Osteoblast (primary cell): ENCODE measurements around the gene PDCL2. TPM values are rescaled to one million over a fixed set of nuclear protein-coding genes. Genes with fewer than 3 reads are reported as not detected.

ENCODE experiments used
- DNase-seq: peaks from one replicate; pipeline ENCODE4 v3.0.0; 2011; ENCODE audit warnings: low spot score, mixed read lengths; ENCODE audit not compliant: insufficient read length; ENCODE audit errors: missing footprints
- H2AFZ ChIP-seq: 2 replicates; pipeline ENCODE4 v1.6.0; 2011; ENCODE audit warnings: mild to moderate bottlenecking, low read length
- H3K27ac ChIP-seq: 2 replicates; pipeline ENCODE4 v1.5.1; 2011; ENCODE audit warnings: mild to moderate bottlenecking, low read depth, low read length, moderate library complexity
- H3K27me3 ChIP-seq: 2 replicates; pipeline ENCODE4 v1.6.0; 2012; ENCODE audit warnings: mild to moderate bottlenecking, control low read depth, inconsistent platforms, low read length, moderate library complexity; ENCODE audit not compliant: insufficient read depth
- H3K36me3 ChIP-seq: 2 replicates; pipeline ENCODE4 v1.5.1; 2011; ENCODE audit warnings: mild to moderate bottlenecking, low read length, control low read depth, moderate library complexity; ENCODE audit not compliant: insufficient read depth
- H3K4me1 ChIP-seq: 2 replicates; pipeline ENCODE4 v1.5.1; 2011; ENCODE audit warnings: mild to moderate bottlenecking, low read length, control low read depth, moderate library complexity; ENCODE audit not compliant: insufficient read depth
- H3K4me2 ChIP-seq: 2 replicates; pipeline ENCODE4 v1.6.0; 2011; ENCODE audit warnings: mild to moderate bottlenecking, low read length; ENCODE audit not compliant: insufficient read depth
- H3K4me3 ChIP-seq: fragments of 200-600 bp; sonication (generic); 3 replicates; pipeline ENCODE4 v1.5.1; 2012; ENCODE audit warnings: mild to moderate bottlenecking, low read length, inconsistent platforms; ENCODE audit not compliant: insufficient read depth
- H3K79me2 ChIP-seq: 2 replicates; pipeline ENCODE4 v1.6.0; 2012; ENCODE audit warnings: mild to moderate bottlenecking, low read length, control low read depth, inconsistent platforms; ENCODE audit not compliant: insufficient read depth
- H3K9me3 ChIP-seq: 2 replicates; pipeline ENCODE4 v1.5.1; 2011; ENCODE audit warnings: low read depth, low read length, control low read depth
- H4K20me1 ChIP-seq: 2 replicates; pipeline ENCODE4 v1.6.0; 2012; ENCODE audit warnings: mild to moderate bottlenecking, low read length, control low read depth; ENCODE audit not compliant: insufficient read depth
- total RNA-seq: library from RNA; depleted of rRNA; stranded (reverse); fragments of >200 nt; gene quantifications from 2 replicates; pipeline ENCODE4 v1.2.3, GENCODE V29; 2012
- TF ChIP-seq, protein P1 (sequence below): IDR thresholded peaks from 2 replicates; pipeline ENCODE4 v1.5.1; 2011; ENCODE audit warnings: mild to moderate bottlenecking, low read depth, low read length, moderate library complexity; ENCODE audit errors: extremely low read depth

The PDCL2 gene
- total RNA-seq, 1 donor = not detected

GRCh38 chr4:55549888-55550287 lies 42.2 kb downstream of the PDCL2 start:
- Histone ChIP-seq H2AFZ (no peak overlapping the region), H3K27me3 (no peaks in the 10 kb centered on the region), H3K4me3 (no peak overlapping the region), H3K36me3 (no peaks in the 10 kb centered on the region), H3K27ac (peak overlapping the region; percentile 8), H3K9me3 (no peaks in the 10 kb centered on the region), H4K20me1 (no peaks in the 10 kb centered on the region), H3K79me2 (peaks cover 3% of the 10 kb centered on the region), H3K4me2 (peak overlapping the region; percentile 59), H3K4me1 (peaks cover 40% of the 10 kb centered on the region)
- peak; percentile 82 for DNase-seq
- TF ChIP-seq, protein P1, sequence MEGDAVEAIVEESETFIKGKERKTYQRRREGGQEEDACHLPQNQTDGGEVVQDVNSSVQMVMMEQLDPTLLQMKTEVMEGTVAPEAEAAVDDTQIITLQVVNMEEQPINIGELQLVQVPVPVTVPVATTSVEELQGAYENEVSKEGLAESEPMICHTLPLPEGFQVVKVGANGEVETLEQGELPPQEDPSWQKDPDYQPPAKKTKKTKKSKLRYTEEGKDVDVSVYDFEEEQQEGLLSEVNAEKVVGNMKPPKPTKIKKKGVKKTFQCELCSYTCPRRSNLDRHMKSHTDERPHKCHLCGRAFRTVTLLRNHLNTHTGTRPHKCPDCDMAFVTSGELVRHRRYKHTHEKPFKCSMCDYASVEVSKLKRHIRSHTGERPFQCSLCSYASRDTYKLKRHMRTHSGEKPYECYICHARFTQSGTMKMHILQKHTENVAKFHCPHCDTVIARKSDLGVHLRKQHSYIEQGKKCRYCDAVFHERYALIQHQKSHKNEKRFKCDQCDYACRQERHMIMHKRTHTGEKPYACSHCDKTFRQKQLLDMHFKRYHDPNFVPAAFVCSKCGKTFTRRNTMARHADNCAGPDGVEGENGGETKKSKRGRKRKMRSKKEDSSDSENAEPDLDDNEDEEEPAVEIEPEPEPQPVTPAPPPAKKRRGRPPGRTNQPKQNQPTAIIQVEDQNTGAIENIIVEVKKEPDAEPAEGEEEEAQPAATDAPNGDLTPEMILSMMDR = no peak

GRCh38 chr4:55547918-55548317 lies 44.1 kb downstream of the PDCL2 start:
- Histone ChIP-seq H4K20me1 (peaks cover 4% of the 10 kb centered on the region), H3K27ac (peak overlapping the region; percentile 80), H2AFZ (peak overlapping the region; percentile 90), H3K4me2 (peak overlapping the region; percentile 86), H3K4me3 (peak overlapping the region; percentile 87), H3K36me3 (no peaks in the 10 kb centered on the region), H3K79me2 (peaks cover 23% of the 10 kb centered on the region), H3K4me1 (peaks cover 47% of the 10 kb centered on the region), H3K27me3 (no peaks in the 10 kb centered on the region), H3K9me3 (no peaks in the 10 kb centered on the region)
- no peak for DNase-seq
- TF ChIP-seq, protein P1 = no peak

- Histone ChIP-seq H3K27ac (peak overlapping the region; percentile 80), H3K36me3 (no peaks in the 10 kb centered on the region), H3K9me3 (no peaks in the 10 kb centered on the region), H3K4me1 (peaks cover 43% of the 10 kb centered on the region), H2AFZ (peak overlapping the region; percentile 90), H4K20me1 (peaks cover 8% of the 10 kb centered on the region), H3K4me3 (peak overlapping the region; percentile 87), H3K79me2 (peaks cover 28% of the 10 kb centered on the region), H3K4me2 (peak overlapping the region; percentile 86), H3K27me3 (no peaks in the 10 kb centered on the region)
- TF ChIP-seq, protein P1 = no peak
- DNase-seq = no peak
Measured at GRCh38 chr4:55547466-55547770, 44.6 kb downstream of the PDCL2 start.

GRCh38 chr4:55546756-55547465 lies 45.1 kb downstream of the PDCL2 start, which contains the start of gene CLOCK:
CLOCK (minus strand) TSS chr4:55546909; CDS start chr4:55482785, 64,124 bp downstream.
- peaks cover 32% of the 10 kb centered on the region for H3K79me2 ChIP-seq
- H3K4me3 ChIP-seq = peak within 1 kb of the TSS; percentile 87
- H3K27me3 ChIP-seq = no peaks in the 10 kb centered on the region
- peak; percentile 93 for DNase-seq
- TF ChIP-seq, protein P1 = peak; percentile 7
- H3K4me1 ChIP-seq = peaks cover 43% of the 10 kb centered on the region
- H3K4me2 ChIP-seq = peak within 1 kb of the TSS; percentile 92
- no peaks in the 10 kb centered on the region for H3K36me3 ChIP-seq
- peaks cover 9% of the 10 kb centered on the region for H4K20me1 ChIP-seq
- peak within 1 kb of the TSS; percentile 90 for H2AFZ ChIP-seq
- H3K27ac ChIP-seq = peak within 1 kb of the TSS; percentile 80
- H3K9me3 ChIP-seq = no peaks in the 10 kb centered on the region
